ENCODE results near the gene RARB.

The RARB gene

DNA sequence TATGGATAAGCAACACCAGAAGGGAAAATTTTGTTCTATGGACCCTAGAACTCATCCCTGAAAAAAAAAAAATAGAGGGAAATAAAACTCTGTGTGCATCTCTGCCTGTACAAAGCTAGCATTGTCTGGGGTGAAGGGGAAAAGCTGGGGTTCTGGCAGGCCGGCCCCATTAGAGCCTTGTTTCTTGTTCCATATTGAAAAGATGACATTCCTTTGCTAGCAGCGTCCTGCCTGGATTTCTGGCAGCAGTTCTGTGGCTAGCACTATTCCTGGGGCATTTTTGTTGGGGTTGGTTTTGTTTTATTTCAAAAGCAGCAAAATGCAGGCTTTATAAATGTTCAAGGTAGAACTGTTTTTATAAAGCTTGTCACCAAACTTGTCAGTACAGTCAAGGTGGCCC is 45.2 kb downstream of the RARB start:
- peak; percentile 31 for DNase-seq

DNA sequence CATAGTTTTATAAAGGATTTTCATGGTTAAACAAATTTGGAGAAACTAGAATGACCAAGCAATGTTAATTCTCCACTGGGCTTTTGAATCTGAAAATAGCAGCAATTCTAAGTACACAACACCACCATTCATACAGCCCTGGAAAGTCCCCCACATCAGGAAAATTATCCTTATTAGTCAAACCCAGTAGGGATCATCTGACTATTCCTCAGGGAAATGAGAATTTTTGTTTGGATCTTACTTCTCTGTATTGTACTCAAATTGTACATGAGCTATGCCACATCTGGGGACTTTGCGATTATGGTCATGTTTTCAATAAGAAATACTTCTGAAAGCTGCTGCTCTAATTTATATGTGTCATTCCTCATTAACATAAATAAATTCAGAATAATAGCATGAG is 46.0 kb downstream of the RARB start:
- DNase-seq = no peak

DNA sequence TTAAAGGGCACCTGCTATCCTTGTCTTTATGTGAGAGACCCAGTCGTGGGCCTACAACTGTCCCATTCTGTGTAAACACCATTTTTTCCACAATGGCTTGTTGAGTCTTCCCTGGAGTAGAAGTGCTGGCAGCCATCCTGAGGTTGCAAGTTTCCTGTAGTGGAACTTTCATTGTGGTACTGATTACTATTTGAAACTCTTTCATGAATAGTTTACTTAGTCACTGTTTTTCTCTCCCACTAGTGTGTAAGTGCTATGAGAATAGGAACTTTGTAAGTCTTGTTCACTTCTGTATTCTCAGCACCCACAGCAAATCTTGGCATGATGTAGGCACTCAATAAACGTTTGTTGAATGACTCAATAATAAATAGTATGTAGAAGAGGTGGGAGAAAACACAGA is 48.6 kb downstream of the RARB start:
- no peak for DNase-seq

DNA sequence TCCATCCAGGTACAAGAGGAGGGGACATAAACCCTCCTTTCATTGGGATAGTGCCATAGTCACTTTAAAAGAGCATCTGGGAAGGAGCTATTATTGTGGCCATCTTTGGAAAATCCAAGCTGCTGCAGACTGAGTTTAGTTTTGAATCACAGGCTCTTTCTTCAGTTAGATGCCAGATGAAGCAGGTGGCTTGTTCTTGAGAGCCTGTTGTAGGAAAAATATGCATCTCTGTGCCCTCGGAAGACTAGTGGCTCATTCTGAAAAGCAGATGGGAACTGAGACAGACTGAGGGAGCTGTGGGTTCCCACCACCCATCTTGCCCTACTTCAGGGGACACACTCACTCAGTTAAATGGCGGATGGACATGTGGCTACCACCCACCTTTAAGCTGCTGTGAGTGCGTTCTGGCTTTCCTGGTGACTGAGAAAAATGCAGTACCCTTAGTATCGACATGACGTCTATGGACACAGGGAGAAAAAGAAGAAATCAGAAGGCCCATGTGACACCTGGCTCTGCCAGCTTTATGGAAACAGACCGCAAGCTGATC is 50.2 kb downstream of the RARB start:
- DNase-seq = no peak

DNA sequence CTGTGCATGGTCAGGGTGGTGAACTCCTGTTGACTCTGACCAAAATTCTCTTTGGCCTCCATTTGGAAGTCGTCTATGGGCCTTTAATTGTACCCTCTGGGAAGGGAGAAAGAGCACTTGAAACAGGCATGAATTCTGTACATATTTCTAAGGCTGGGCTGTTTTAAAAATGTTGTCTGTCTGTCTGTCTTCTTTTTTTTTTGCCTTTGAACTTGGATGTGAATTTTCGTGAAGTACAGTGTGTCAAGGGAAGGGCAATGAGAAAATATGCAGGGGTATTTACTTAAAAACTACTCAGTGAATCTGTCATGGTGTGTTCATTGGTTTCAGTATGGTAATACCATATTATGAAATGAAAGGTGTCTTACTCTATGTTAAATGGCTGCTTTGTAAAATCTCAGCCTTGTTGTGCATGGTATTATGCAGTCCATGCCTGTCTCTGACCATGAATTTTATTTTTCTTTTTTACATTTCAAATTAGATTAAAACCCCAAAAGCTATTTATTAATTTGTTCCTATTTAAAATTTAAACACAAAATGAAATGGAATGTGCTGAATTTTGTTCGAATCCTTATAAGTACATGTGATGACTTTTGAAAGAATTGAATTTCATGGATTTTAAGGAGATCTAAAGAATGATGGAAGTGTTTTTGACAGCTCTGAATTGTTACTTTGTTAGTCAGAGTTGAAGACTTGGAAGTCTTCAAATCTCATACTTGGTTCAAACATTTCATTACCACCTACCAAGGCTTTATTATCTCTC is 51.1 kb downstream of the RARB start:
- no peak for DNase-seq

DNA sequence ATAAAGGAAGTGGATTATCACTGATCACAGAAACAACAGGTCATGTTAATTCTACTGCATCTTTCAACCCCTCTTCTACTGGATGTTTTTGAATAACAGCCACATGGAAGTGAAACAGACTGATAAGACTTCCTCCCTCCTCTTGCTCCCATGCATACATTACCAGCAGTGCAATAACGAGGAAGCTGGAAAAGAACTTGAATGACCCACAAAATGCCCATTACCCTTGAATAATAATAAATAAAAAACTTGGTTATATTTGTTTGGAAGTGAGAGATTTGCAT is 51.6 kb downstream of the RARB start:
- no peak for DNase-seq

DNA sequence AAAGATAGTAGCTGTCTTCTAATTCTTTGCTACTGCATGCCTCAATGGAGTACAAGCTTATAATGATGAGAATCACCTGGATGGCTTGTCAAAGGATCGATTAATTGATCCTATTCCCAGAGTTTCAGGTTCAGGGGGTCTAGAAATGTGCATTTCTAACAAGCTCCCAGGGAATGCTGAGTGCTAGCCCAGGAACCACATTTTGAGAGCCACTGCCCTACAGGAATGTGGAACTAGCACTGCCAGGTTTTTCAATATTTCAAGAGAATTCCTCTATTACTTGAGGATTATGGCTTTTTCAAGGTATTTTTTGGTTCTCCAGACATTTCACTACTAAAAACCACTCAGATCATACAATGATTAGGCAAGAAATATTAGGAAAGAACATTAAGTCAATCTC is 52.7 kb downstream of the RARB start:
- DNase-seq = no peak

DNA sequence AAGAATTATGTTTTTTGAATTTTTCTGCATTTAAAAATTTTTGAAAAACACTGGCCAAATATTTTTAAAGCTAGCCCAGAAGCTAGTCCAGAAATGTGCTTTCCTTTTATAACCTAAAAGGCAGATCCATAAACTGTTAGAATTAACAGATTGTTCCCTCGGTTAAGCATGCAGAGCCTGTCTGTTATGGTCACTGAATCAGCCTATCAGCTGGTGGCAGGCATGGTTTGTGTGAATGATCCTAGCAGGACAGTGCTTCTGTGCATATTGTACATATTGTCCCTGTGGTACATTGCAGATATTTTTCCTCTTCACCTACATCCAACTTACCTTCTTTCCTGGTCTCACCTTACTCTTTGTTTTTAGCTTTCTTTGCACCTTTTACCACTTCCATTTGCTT is 53.3 kb downstream of the RARB start:
- DNase-seq = no peak

DNA sequence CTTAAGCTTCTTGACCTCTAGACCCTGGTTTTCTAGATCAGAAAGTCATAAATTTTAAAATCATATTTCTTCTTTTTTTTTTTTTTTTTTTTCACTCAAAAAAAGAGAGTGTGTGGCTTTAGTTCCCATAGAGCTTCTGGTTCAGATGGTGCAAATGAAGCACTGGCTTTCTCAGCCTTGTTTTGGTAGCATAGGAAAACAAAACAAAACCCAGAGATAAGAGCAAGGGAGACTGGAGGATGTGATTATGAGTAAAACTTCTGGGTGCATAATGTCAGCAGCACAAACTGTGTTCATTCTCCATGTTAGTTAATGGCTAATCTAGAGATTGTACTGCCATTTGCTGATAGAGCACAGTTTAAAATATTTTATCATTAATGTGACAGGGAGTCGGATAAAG is 55.4 kb downstream of the RARB start:
- no peak for DNase-seq

DNA sequence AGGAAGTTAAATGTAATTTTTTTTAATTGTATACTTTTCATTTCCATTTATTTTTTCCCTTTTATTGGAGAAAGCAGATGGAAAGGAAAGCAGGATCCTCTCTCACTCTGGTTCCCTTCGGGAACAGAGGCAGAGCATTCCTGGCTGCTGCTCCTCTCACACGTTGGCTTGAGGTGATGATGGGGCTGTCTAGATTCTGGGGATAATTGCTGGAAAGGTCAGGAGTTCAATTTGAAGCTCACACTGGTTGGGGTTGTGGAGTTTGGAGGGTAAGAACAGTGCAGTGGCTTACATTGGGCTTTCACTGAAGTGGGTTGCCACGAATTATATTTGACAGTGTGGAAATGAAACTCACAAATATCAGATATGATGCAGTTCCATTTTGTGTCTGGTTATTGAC is 57.6 kb downstream of the RARB start:
- no peak for DNase-seq

DNA sequence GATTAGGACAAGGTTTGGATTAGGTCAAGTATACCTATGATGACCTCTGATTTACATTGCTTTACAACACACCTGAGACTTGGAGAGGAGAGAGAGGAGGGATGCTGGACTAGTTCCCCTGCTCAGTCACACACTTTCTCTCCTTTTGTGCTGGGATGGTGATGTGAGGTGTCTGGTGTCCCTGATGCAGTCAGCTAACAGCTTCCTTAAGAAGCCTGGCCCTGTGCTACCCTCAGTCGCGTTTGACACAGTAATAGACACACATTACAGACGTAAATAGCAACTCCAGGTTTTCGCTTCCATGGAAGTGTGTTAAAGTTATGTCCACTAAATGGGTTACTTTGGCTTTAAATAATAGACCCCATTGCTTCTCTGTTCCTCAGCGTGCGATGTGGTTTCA is 58.9 kb downstream of the RARB start:
- no peak for DNase-seq

DNA sequence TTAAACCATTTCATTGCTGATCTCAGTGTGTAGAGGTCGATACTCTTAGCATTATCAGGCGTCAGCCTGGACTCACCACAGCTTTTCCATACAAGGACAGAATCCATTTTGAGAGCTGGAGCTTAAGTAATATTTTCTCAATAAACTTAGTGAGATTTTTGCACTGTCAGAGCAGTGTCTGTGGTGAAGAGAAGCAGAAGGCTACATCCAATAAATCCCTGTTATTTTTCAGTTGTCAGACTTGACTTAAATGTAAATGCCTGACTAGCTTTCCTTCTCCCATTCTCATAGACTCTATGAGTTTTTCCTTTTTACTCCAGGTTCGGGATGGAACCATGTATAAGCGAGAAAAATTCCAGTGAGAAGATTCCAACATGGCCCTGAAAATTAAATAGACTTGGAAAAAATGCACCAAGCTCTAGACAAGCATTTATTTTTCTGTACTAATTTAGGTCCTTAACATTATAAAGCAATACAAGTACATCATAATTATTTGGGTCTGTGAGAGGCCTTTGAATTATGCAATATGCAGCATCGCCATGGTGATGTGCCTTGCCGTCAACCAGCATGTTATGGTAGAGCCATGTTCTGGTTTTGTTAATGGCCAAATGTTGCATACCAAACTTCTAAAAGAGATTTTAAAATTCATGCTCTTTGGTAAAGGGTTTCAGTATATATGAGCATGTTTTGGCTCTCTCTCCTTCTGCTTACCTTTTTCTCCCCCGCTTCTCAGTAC is 62.0 kb downstream of the RARB start:
- DNase-seq = no peak

DNA sequence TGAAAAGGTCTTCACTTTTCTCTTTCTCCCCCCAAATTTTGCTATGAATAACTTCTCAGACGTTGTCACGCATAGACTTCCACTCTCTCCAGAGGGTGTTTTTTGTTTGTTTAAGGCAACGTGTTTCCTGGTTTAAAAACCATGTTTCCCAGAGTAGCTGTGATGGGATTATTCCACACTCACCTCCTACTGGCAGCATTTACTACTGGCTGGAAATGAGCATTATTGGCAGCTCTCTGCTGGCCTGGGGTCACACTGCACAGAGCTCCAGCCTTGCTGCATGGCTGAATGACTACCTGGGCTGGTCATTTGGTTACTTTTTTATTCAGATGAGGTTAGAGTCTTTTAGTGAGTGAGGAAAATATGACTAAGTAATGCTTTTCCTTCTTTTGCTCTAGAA is 65.2 kb downstream of the RARB start:
- DNase-seq = no peak

DNA sequence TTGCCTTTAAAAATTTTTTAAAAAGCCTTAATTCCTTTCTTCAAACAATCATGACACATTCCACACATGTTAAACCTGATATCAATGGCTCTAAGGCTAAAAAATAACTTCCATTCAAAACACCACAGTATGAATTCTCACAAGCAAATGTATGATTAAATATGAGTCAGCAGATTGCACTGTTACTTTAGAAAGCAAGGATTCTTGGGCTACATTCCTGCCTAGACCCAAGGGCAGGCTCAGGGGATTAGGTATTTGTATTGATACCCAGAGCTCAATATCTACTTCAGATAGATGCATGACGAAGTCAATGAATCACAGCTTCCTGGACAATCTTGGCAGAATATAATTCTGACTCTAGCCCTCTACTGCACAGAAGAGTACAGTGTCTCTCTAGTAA is 65.7 kb downstream of the RARB start:
- DNase-seq = no peak

DNA sequence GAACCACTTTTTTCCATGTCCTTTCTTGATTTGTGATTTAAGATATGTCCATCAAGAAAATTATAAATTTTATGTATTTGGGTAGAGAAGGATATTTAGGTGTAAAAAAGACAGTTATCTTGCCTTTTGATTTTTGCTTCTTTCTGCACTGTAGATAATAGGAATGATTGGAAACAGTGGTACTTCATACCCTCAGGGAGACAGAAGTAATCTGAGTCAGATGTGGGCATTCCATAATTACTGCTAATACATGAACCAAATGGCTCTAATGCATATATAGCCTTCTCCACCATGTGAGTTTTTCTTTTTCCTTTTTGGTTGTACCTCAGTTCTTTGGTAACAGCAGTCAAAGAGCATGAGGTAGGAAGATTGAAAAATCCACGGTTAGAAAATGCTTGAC is 67.2 kb downstream of the RARB start:
- DNase-seq = no peak

DNA sequence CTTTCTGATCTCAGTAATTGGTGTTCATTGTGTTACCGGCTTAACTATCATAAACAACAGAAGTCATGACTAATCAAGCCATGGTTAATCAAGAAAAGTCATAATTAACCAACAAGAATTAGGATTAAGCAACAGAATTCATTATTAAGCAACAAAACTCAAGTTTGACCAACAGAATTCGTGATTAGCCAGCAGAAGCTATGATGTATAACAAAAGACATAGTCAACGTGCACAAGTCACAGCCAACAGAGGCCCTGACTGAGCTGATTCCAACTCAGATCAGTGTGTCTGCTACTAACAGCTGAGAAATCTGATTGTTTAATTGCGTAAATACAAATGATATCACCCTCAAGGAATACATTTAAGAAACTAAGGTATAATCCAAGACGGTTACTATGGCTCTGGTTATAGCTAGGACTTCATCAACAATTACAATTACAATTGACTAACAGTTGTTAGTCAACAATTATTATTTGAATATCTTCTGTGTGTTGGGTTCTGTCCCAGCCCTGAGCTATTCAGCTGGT is 67.7 kb downstream of the RARB start:
- DNase-seq = no peak

DNA sequence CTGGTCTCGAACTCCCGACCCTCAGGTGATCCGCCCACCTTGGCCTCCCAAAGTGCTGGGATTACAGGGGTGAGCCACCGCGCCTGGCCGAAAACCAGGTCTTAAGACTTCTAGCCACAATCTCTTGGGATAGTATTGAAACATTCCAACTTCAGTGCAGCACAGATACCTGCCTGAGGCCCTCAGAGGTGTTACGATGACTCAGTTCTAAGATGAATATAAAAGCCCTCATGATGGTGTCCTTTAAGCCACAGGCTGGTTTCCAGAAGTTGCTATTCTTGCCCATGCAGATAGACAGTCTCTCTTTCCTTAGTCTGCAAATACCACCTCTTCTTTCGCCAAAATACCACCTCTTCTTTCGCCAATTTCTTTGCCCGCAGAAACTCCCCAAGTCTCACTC is 69.0 kb downstream of the RARB start:
- no peak for DNase-seq

DNA sequence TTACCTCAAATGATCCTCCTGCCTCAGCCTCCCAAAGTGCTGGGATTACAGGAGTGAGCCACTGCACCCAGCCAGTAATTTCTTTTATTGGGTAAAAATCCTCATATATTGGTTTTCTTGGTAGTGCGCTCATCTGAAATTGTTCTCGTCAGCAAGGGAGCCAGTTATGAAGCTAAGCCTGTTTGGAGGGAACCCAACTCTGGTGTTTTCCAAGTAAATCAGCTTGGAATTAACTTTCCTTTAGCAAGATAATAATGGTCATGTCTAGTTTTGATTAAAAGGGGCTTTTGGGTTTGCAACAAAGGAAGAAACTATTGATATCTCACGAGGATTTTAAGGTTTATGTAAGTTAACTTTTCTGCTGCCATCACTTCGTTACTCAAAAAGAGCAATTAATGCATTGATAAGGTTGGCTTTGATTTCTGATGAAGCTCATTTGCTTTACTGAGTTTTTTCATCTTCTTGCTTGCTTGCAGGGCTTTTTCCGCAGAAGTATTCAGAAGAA is 72.7 kb downstream of the RARB start:
- DNase-seq = no peak

DNA sequence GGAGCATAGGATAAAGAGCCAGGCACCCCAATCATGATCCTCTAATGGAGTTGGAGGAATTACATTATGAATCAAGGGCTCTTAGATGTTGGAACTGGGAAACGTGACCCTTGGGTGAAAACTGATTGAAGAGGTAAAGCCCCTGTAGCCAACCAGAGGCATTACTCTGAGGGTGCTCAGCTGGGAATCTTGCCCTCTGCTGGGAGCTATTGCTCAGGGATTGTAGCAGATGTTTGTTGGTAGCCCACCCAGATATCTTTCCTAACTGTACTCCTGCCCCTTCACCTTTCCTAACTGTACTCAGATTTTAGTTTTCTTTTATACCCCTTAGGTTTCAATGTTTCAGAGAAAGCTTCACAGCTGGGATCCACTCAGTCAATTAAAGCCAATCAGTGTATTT is 74.2 kb downstream of the RARB start:
- no peak for DNase-seq

DNA sequence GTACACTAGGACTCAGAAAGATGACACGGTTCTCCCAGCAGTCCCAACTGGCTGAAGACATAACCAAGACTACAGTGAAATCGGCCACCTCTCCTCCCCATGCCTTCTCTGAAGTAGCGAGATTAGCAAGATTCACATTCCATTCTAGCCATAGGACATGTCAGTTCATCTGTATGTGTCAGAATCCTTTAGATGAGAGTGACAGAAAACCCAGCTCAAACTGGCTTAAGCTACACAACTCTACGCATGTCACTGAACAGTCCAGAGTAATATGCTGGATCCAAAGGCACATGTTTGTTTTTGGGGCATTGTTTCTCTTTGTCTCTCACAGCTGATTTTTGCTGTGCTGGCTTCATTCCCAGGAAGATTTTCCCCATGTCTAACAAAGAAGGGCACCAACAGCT is 75.8 kb downstream of the RARB start:
- no peak for DNase-seq

DNA sequence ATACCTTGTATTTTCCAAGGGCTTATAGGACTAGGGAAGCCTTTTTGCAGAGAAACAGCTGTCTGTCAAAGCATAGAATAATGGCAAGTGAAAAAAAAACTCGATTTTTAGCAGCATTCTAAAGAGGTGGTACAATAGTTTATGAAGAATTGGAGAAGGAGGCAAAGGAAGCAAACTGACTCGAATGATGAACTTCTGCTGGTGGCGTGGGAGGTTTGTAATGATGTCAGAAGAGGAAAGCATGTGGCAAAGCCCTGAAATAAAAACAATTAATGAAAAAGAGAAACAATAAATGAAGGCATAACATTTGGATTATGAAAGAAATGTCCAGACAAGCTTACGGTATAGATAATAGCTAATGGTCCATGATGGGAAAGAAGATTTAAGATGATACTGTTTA is 77.5 kb downstream of the RARB start:
- no peak for DNase-seq

DNA sequence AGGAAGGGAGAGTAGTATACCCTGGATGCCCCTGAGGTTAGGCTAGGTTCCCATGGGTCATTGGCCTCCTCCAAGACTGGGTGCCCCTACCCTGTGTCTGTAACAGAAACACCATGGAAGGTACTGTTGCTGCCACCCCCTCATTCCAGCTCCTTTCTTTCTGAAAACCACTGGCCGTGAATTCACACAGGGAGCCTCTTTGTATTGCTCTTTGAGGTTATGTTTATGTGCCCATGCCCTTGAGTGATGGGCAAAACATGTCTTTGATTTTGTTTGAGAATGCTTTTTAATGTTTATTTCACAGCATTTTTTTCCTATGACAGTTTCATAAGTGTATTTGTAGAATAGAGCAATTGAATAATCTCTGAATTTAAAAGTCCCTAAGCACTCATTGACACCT is 79.7 kb downstream of the RARB start:
- DNase-seq = no peak

DNA sequence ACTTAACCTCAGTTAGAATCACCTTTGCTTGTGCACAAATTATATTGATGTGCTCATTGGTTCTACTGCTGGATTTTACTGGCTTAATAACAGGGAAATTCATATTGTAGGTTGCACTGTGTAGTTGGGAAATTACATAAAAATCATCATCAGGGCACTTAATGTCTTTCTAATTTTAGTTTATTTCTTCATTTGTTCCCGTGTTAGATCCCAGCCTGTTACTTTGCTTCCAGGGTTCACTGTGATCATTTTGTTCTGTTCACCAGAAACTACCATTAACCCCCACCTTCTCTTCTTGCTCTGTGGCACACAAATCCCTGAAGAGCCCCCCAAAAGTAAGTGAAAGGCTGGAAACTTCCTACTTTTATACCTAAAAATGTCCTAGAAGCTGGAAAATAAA is 80.4 kb downstream of the RARB start:
- no peak for DNase-seq

DNA sequence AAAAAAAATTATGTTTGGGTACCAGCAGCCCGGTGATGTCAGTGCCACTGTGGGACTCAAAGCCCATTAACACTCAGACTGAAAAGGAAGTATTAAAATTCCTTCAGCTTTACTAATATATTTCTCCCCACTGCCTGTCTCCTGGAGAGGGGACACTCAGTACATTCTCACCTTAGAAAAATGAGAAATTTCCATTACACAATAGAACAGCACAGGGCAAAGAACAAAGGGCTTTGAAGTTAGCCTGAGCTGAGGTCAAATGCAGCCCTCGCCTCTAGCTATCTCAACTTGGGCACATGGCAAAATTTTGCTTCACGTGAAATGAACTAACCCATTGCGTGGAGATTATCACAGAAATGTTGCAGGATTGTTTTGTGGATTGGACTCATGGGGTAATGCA is 80.8 kb downstream of the RARB start:
- no peak for DNase-seq
